NCI-H2227 treated with DMSO at 0.1 percent for 48 hours (cell line): ENCODE measurements around the gene LPCAT1.
"Not testable (repeated sequence)": the region's sequence is repeated elsewhere in the genome, so short reads cannot be mapped to it uniquely, and the experiment has no call there.

Experiments used
- DNase-seq: peaks from one replicate; lab custom pipeline; 2025; lab: John Stamatoyannopoulos, UW

The LPCAT1 gene

DNA sequence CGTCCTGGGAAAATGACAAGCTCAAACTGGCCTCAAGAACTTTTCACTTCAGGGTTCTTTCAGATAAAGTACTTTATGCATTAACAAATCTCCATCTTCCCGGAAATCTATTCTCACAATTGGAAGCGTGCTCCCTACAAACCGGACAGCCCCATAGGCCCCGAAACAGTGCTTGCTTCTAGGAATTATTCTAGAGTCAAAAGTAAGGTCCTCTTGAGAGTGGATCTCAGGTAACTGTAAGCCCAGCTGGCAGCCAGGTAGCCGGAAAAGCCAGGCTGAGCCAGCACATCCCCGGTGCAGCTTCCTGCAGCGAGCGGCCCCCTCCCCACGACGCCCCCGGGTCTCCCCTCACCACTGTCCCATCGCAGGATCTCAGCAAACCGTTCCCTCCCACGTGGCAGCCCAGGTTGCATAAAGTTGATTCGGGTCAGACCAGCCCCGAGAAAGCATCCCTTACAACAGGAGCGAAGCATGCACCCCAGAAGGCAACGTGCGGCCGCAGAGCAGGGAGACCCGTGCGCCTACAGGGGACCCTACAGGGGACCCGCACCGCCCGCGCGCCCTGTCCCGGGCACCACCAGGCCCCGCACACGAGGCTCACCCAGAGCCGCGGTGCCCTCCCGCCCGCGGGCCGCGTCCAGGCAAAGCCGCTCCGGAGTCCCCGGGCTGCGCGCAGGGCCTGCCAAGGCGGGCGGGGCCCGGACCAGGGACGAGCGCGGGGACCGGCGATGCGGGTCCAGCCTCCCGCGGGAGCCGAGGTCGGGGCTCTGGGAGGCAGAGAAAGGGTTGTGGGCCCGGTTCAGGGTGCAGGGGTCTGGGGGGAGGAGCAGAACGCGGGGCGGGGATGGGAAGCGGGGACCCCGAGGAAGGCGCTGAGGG lies 920 bp downstream of the LPCAT1 start:
- DNase-seq: no peak

DNA sequence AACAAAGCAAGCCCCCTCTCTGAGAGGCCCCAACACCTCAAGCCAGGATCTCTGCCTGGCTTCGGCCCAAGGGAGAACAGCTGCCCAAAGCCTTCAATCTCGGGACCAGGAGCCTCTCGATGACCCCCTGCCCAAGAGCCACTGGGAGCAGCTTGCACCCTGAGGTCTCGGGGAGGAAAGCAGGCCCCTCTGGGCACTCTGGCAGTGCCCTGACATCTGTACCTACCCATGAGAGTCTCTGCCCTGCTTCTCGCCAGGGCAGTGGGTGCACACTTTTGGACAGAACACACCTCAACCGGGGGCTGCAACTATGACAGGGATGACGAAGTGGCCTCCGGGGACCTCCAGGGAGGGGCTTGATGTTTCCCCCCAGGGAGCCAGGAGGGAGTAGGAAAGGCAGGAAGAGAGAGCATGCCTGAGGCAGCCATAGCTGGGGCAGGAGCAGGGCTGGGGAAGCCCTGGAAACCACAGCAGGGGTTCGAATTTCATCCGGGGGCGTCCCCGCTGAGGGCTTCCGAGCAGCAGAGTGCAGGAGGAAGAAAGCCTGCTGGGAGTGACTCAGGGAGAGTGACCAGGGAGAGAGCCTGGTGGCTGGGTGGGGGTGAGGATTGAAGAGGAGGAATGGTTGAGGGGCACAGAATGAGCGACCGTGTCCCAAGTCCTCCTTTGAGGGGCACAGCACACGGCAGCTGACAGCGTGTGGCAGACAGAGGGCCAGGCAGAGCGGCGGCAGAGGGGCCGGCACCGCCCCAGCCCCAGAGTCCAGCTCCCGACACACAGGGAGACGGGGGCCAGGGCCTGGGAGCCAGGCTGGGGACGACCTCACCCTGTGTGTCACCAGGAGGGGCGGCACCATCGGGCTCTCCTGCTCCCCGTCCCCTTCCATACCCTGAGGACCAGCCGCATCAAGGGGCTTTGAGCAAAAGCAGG lies 1.8 kb downstream of the LPCAT1 start:
- DNase-seq: no peak

DNA sequence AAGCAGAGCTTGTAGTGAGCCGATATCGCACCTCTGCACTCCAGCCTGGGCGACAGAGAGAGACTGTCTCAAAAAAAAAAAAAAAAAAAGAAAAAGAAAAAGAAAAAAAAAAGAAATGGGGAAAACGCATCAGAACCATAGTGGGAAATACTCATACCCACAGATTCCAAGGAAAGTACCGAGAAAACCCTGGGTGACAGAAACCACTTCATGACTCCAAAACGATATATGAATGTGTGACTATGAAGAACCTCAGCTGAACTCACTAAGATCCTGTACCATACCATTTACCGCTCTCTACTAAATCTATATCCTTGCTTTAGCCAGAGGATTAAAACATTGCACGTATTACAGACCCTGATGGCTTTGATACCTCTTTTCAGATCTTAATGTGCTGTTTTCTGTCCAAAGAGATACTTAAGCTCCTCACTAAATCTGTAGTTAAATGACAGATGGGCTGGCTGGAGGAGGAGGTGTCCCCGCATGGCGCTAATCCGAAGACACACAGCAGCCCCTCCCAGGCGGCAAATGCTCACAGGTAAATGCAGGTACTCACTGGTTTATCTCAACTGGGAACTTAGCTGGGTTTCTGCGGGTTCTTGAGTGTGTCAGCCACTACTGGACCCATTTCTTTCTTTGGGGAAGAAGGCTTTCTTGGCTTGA lies 2.8 kb downstream of the LPCAT1 start:
- DNase-seq: no peak

DNA sequence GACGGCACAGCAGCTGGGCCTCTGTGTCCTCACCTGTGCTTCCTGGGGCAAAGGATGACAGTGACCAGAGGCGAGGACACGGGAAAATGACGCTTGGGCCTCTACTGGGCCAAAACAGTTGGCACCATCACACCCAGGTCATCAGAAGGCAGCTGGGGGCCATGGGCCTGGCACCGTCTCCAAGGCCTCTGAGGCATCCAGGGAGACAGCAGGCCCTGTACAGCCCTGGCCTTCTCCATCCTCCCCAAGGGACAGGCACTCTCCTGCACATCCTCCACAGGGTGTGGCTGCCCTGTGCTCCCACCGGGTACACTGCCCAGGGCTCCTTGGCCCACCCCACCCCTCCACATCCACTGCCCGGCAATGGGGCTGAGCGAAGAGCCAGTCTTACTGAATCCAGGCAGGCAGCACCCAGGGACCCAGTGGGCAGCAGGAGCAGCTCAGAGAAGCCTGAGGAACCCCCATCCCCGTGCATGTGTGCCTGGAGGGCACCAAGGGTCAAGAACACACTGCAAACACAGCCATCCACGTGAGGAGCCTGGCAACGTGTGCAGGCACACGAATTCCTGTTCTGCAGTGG lies 4.0 kb downstream of the LPCAT1 start:
- no peak for DNase-seq

DNA sequence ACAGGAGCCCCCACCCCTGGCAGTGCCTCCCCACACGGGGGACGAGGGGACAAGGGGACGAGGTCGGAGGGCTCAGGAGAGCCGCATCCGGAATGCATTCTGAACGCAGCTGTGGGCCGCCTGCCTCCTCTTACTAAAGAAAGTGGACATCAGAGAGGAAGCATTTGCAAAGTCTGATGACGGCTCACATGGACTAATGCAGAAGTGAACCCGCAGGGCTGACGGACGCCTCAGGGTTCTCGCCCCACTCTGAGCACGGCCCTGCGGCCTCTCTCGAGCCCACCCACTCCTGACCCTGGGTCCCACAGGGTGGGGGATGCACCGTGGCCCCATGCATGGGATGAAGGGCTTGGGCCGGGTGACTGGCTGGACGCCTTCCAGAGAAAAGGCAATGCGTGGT lies 5.9 kb downstream of the LPCAT1 start:
- no peak for DNase-seq

DNA sequence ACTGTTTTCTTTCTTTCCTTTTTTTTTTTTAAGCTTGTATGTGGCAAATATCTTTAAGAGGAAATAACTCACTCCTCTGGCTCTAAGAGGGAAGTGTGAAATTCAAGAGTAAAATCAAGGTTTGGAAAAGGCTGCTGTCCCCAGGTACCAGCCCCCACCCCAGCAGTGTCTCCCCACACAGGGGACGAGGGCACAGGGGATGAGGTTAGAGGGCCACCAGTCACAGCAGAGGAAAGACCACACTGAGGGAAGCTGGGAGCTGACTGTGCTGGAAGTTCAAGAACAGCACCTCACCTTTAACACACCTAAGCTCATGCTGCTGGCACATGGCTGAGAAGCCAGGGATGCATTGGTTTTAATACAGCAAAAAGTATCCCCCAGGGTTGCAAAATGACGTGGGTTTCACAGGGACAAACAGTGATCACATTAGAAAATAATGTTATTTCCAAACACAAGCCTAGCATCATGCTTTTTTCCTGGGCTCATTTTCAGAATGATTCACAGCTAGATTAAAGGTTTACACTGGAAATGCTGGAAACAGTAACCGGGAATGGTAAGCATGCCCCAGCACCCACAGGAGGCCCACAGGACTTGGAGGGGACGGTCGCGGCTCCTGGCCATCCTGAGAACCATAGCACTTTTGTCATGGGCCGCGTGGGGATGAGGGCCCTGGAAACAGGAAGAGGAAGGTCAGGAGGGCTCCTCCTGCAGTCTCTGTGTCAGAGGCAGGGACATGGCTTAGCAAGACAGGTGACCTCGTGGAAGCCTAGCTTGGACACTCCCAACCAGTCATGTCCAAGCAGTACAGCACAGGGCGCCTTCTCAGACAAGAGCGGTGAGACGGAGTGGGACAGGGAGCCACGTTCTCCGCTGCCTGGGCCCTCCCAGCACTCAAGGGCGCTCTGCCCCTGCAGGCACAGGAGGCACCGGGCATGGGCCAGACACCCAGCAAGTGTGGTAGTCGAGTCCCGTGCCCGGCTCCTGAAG lies 6.9 kb downstream of the LPCAT1 start:
- DNase-seq: no peak

DNA sequence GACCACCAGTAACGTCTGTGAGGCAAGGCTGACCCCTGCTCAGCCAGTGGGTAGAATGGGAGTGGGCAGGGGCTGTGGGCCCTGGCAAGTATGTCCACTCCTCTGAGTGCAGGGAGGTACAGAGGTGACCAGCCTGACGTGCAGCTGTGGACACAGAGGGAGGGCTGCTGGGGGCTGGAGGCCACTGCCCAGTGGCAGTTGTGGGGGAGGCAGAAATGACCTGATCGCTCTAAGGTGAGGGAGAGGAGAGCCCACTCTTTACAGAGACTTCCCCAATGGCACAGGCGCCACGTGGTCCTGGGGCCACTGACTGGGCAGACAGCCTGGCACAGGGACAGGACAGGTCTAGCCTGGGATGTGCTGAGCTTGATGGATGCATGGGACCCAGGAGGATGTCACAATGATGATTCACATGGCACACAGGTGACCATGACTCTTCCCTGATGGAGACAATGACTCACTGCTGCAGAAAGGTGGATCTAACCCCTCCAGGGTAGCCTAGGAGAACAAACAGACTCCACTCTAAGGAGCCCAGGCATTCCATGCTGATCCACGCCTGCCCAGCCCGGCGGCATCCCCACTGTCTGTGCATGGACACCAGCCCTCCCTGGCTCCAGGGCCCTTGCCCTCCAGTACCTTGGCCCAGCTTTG lies 7.7 kb downstream of the LPCAT1 start:
- no peak for DNase-seq

DNA sequence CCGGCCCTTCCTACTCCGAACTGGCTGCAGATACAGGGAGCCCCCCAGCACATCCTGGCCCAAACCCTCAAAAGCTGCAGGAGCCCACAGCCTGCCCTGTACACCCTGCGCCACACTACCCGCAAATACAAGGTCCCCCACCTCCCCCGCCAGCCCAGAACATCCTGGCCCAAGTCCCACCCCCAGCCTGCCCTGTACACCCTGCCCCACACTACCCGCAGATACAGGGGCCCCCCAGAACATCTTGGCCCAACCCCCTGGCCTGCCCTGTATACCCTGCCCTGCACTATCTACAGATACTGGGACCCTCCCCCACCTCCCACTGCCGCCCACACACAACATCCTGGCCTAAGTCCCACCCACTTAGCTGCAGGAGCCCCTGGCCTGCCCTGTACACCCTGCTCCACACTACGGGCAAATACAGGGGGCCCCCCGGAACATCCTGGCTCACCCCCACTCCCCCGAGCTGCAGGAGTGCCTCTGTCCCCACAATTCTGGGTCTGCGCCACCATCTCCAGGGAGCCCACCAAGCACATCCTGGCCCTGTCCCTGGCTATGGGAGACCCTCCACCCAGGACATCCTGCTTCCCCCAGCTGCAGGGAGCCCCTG lies 8.3 kb downstream of the LPCAT1 start:
- DNase-seq: no peak

DNA sequence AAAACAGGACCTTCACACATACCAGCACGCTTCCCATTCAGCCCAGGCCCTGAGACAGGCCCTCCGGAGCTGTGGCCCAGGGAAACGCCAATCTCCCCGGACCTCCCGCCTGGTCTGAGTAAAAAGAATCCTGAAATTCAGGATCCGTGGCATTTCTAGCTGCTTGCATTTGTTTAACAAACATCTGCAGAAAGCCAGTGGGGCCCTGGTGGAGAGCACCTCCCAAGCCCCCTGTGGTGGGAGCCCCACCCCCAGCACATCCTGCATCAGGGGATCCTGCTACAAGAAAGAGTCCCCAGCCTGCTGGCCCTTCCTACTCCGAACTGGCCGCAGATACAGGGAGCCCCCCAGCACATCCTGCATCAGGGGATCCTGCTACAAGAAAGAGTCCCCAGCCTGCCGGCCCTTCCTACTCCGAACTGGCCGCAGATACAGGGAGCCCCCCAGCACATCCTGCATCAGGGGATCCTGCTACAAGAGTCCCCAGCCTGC lies 8.9 kb downstream of the LPCAT1 start:
- DNase-seq: not testable (repeated sequence)

DNA sequence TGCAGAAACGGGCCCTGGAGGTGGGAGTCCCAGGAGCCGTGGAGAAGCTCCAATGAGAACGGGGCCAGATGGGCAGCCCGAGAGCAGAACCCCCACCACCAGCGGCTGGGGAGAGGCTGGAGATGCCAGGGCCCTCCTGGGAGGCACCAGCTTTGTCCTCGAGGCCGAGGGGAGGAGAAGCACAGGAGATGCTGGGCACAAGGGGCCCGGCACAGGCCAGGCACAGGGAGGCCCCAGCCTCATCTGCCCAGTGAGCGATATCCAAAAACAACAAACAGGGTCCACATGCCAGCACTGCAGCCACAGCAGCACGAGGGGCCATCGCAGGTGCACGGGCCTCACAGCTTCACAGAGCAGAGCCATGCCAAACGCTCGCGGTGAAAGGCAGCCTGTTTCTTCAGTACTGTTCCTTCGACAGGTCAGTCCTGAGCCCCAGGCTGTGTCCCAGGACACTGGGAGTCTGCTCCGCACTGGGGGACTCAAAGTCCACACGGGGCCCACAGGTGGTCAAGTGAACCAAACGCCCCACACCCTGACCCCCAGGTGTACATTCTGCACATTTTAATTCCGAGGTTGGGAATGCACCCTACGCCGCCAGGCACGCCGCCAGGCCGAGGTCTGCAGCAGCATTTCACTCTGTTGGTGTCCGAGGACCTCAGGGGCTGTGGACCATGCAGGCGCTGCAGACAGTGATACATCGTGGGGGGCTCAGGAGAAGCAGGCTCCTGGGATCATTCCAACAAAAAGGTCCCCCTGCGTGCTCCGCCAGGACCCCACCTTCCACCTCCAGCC lies 9.5 kb downstream of the LPCAT1 start:
- DNase-seq: no peak

DNA sequence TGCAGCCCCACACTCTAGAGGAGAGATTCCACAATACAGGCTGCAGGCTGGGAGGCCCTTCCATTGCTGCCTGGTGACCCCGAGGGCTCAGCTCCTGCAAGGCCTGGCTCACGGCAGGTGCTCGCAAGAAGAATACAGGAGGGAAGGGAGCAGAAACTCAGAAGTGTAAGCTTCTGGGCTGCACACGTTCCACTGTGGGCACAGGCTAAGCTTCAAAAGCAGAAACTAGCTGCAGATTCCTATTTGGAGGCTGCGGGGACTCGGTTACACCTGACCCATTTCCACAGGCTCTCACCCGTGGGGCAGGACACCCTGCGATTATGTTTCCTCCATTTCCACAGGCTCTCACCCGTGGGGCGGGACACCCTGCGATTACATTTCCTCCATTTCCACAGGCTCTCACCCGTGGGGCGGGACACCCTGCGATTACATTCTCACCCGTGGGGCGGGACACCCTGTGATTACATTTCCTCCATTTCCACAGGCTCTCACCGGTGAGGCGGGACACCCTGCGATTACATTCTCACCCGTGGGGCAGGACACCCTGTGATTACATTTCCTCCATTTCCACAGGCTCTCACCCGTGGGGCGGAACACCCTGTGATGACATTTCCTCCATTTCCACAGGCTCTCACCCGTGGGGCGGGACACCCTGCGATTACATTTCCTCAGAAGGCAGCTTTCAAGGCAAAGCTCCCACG lies 10.3 kb downstream of the LPCAT1 start:
- DNase-seq: no peak

DNA sequence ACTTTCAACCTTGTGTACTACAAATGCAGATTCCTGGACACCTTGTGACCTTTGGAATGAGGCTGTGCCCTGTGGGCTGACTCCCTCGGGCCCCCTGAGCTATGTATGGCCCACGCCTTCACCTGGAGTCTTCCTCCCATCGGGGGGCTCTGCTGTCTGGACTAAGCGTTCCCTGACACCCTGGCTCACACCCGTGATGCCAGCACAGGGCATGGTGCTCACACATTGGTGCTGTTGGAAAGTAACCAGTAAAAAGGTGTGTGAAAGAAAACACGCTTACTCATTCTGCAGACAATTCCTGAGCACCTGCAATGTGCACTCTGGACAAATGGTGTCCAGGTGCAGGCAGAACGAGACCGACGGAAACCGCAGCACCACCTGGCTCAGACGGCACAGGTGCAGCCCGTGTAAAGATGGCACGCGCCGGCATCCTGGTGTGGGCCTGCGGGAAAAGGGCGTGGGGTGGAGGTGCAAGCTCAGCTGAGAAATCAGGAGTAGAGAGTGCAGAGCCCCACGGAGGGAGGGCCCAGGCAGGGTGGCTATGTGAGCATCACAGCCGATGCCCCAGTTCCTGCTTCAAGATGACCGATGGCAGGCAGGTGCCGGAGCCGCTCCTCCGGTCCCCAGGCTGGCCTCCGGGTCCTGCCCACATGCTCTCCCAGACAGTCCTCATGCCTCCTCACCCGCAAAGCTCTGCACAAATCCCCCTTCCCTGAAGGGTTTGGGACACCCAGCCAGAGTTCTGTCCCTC lies 11.0 kb downstream of the LPCAT1 start:
- DNase-seq: no peak

DNA sequence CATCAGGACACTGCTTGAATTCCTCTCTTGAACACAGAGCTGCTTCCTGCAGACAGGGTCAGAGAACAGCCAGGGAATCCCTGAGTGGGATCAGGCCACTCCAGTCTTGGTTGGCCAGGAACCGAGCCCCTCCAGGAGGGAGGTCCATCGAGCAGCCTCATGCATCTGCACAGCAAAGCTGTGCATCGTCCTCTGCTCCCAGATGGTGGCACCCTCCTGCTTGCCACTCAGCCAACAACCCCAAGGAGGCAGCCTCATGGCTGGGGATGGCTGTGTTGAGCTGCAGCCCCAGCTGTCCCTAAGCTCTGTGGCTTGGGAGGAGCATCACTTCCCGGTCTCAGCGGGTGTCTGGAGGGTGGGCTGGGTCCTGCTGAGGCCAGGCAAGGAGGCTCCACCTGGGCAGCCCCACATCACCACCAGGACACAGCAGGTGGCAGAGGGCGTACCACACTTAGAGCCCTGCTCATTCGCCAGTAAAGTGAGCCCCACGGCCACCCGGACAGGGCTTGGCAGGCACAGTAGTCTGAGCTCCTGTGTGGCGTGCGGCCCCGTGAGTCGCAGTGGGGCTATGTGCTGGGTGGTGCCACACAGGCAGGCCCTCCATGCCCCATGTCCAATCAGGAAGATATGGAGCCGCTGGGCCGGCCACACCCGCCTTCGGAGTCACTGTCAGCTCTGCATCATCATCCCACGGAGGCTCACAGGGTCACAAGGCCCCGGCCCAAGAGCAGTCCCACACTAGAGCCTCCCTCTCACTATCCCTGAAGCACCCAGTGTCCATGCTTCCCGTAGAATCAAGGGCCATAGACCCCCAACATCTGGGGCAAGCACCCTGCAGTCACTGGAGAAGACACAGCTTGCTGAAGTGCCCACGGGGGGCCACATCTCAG lies 11.9 kb downstream of the LPCAT1 start:
- no peak for DNase-seq

DNA sequence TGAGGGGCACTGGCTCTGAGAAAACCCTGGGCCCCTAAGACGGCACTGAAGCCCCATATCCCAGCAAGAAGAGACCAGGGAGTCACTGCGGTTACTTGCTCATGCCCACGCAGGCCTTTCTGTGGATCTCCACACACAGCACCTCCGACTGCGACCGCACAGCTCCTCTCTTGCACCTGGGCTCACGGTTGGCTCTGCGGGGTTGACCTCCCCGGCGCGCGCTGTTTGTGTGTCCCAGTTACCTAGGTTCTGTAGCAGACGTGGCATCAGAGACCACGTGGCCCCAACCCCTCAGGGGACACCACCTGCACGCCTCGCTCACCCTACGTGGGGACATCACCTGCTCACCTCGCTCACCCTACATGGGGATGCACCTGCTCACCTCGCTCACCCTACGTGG lies 12.7 kb downstream of the LPCAT1 start:
- no peak for DNase-seq

DNA sequence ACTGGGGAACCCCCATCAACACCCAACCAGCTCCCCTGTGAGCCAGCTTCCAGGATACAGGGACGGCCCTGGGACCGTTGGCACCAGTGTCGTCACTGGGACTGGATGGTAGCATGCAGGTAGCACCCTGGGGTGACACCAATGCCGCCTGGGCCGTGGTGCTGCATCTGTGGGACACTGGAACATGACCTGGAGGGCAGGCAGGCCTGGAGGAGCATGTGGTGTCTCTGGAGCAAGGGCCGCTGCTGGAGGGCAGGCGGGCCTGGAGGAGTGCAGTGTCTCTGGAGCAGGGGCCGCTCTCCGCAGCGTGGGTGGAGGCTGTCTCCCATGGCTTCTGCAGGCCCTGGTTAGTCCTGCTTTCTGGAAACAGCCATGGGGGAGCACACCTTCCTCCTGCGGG lies 13.1 kb downstream of the LPCAT1 start:
- DNase-seq: no peak

DNA sequence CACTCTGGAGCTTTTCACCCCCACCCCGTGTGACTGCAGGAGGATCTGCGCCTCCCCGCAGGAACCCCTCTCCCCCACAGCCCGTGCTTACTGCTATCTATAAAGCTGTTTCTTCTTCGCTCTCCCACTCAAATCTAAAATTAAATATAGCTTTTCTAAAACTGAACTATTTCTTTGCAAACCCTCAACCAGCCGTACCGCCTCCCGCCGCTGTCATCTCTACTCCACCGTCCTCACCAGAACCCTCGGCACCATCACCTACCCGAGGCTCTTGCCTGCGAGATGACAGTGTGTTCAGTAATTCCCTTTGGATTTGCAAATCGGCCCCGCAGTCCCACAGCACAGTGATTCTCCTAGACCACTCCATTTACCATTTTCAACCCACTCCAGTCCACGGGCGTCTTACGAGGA lies 13.6 kb downstream of the LPCAT1 start:
- DNase-seq: no peak
